ENCODE data around the gene TTLL8.

DNA sequence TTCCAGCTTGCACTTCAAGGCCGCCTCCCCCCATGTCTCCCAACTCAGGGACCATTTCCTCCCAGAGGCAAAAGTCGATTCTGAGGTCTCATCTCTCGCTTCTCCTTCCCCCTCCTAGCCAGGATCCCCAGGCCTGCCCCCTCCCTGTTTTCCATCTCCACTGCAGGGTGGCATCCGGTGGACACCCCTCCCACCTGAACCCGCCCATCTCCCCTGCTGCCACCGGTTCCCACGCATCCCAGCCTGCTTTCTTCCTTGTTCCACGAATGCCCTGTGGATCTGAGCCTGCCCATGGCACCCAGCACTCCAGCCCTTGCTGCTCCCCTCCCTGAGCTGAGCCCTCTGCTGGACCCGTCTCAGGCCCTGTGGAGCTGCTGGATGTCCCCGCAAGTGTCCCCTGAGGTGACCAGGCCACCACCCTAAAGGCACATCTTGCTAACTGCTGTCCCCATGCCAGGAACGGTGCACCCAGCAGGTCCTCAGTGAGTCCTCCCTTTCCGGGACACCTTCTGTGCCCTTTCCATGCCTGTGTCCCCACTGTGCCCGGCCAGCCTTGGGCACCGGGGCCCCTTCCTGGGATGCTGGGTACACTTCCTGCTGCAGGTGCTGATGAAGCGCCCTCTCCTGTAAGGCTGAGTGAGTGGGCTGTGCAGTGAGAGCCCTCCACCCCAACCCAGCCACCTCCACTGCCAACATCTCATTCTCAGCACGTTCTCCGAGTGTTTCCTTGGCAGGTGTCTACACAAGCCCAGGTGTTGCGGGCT is 46.5 kb downstream of the TTLL8 start:
- no peak for TF ChIP-seq CTCF (IDR thresholded peaks at IDR 0.05; ENCODE audit: low read length)
- no peak for TF ChIP-seq EZH2 (IDR thresholded peaks at IDR 0.05; ENCODE audit: borderline replicate concordance, low read length)

Measured in OCI-LY1 (cell line).